ENCODE results near the gene SLC45A2.
A peak's percentile ranks its signal among the peaks of the same experiment; 100 is the strongest.

Gene SLC45A2

DNA sequence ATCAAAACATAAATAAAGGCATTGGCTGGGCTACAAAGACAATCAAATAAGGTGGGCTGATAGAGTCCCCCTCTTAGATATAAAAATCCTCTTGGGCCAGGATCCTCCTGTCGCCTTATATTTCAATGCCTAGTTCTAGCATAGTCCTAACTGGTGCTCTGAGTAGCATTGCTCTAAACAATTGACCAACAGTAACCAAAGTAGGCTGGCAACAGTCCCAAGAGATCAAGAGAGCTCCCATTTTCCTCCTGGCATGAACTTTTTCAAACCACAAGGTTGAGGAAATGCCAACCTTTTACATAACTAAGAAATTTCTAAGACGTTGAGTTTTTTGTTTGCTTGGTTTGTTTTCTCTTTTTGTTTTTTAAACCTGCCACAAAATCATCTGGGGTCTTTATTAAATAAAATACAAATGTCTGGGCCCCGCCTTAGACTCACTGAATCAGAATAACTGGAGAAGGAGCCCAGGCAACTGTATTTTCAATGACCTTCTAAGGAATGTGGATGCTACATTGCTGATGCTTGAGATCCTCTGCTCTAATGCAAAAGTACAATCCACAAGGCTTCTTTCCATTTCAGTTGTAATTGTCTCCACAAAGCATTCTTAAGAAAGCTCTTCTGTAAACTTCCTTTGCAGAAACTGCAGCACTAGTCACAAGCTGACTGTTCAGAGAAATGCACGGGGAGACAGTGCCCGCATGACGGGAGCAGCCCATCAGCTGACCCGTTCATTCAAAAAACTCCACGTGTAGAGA lies 2.9 kb downstream of the SLC45A2 start:
- FAIRE-seq (no peak), DNase-seq (ENCODE audit: insufficient read length) (no peak)
- TF ChIP-seq POLR2A (IDR thresholded peaks at IDR 0.05; ENCODE audit: low read depth, low read length): no peak
- no peak for TF ChIP-seq POLR2AphosphoS5 (IDR thresholded peaks at IDR 0.05; ENCODE audit: low read depth, low read length)
- TF ChIP-seq TAF1 (IDR thresholded peaks at IDR 0.05; ENCODE audit: borderline replicate concordance, low read depth, low read length): no peak

GRCh38 chr5:33980030-33980429 lies 4.5 kb downstream of the SLC45A2 start:
- no peak for TF ChIP-seq TAF1 (IDR thresholded peaks at IDR 0.05; ENCODE audit: borderline replicate concordance, low read depth, low read length)
- TF ChIP-seq POLR2AphosphoS5 (IDR thresholded peaks at IDR 0.05; ENCODE audit: low read depth, low read length): no peak
- no peak for TF ChIP-seq POLR2A (IDR thresholded peaks at IDR 0.05; ENCODE audit: low read depth, low read length)
- no peak for DNase-seq (ENCODE audit: insufficient read length)
- FAIRE-seq: no peak

DNA sequence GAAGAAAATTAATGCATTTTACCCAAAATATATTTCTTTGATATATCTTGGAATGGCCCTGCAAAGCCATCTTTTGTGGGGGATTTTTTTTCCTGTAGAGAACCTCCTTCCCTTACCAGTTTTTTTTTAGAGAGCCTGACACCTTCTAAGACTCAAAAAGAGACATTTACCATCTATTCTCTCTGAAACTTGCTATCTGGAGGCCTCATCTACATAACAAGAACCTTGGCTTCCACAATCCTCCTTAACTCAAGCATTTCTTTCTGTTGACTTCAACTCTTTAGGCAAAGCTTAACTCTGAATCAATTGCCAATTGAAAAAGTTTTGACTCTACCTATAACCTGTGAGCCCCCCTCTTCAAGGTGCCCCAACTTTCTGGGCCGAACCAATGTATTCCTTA lies 6.2 kb downstream of the SLC45A2 start:
- FAIRE-seq: no peak
- DNase-seq (ENCODE audit: insufficient read length): no peak
- TF ChIP-seq TAF1 (IDR thresholded peaks at IDR 0.05; ENCODE audit: borderline replicate concordance, low read depth, low read length) (no peak), POLR2A (IDR thresholded peaks at IDR 0.05; ENCODE audit: low read depth, low read length) (no peak), POLR2AphosphoS5 (IDR thresholded peaks at IDR 0.05; ENCODE audit: low read depth, low read length) (no peak)

DNA sequence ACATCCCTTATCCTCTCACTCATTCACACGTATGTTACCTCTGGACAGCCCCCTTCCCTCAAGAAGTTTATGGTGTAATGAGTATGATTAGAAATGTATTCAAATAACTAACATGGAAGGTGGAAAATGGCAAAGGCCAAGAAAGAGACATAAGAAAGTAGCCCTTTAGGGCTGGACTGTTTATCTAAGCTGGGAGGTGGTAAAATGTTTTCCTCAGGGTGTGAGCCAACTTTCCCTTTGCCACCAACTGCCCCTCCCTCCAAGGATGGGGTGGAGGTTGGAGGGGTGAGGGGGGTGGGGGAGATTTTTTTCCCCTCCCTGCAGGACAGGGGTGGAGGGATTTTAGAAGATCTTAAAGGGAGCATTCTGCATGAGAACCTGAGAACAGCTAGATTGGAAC lies 8.2 kb downstream of the SLC45A2 start:
- FAIRE-seq (no peak), DNase-seq (ENCODE audit: insufficient read length) (no peak)
- TF ChIP-seq POLR2AphosphoS5 (IDR thresholded peaks at IDR 0.05; ENCODE audit: low read depth, low read length) (no peak), TAF1 (IDR thresholded peaks at IDR 0.05; ENCODE audit: borderline replicate concordance, low read depth, low read length) (no peak), POLR2A (IDR thresholded peaks at IDR 0.05; ENCODE audit: low read depth, low read length) (no peak)

GRCh38 chr5:33975852-33976251 lies 8.6 kb downstream of the SLC45A2 start:
- FAIRE-seq (no peak), DNase-seq (ENCODE audit: insufficient read length) (no peak)
- TF ChIP-seq POLR2AphosphoS5 (IDR thresholded peaks at IDR 0.05; ENCODE audit: low read depth, low read length): no peak
- no peak for TF ChIP-seq POLR2A (IDR thresholded peaks at IDR 0.05; ENCODE audit: low read depth, low read length)
- no peak for TF ChIP-seq TAF1 (IDR thresholded peaks at IDR 0.05; ENCODE audit: borderline replicate concordance, low read depth, low read length)

GRCh38 chr5:33973271-33973670 lies 11.2 kb downstream of the SLC45A2 start:
- TF ChIP-seq POLR2AphosphoS5 (IDR thresholded peaks at IDR 0.05; ENCODE audit: low read depth, low read length) (no peak), TAF1 (IDR thresholded peaks at IDR 0.05; ENCODE audit: borderline replicate concordance, low read depth, low read length) (no peak), POLR2A (IDR thresholded peaks at IDR 0.05; ENCODE audit: low read depth, low read length) (no peak)
- DNase-seq (ENCODE audit: insufficient read length) (no peak), FAIRE-seq (no peak)

DNA sequence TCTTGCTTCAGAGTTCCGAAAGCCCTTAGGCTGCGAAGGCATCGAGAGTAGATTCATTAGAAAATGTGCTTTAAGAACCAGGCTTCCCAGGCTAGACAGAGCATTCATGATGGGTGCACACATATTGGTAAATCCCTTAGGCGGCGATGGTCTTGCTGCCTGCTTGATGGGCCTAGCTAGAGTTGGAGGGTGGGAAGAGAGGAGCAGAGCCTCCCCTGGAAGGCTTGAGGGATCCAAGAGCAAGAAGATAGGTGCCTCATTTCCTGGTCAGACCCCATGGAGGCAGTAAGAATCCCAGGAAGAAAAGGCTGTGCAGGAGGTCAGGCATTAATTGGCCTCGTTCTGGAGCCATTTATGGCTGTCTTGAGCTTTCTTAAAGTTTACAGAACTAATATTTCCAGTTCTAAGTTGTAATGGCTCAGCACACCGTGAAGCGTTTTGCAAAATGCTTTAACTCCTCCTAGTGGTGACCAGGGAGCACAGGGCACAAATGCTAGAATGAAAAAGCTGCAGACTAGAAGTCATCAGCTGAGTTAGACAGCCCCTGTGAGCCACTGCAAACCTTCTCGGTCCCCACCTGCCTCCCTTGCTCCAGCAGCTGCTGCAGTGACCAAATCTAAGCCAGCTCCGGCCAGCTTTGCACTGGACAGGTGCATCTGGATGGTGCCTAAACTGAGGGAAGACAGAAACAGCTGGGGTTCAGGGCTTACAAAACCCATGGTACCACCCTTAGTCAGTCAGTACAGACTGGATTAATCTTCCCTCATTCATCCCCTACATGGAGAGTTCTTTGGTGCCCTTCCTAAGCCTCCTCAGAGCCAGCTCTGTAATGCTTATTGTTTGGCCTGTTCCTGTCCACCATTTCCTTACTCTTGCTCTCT lies 14.7 kb downstream of the SLC45A2 start:
- peak; percentile 24 for DNase-seq (ENCODE audit: insufficient read length)
- no peak for FAIRE-seq
- TF ChIP-seq TAF1 (IDR thresholded peaks at IDR 0.05; ENCODE audit: borderline replicate concordance, low read depth, low read length) (no peak), POLR2AphosphoS5 (IDR thresholded peaks at IDR 0.05; ENCODE audit: low read depth, low read length) (no peak), POLR2A (IDR thresholded peaks at IDR 0.05; ENCODE audit: low read depth, low read length) (no peak)

GRCh38 chr5:33968211-33969005 lies 16.1 kb downstream of the SLC45A2 start:
- no peak for TF ChIP-seq POLR2AphosphoS5 (IDR thresholded peaks at IDR 0.05; ENCODE audit: low read depth, low read length)
- no peak for TF ChIP-seq POLR2A (IDR thresholded peaks at IDR 0.05; ENCODE audit: low read depth, low read length)
- DNase-seq (ENCODE audit: insufficient read length): no peak
- no peak for FAIRE-seq

GRCh38 chr5:33966805-33967204 lies 17.7 kb downstream of the SLC45A2 start:
- FAIRE-seq: no peak
- no peak for DNase-seq (ENCODE audit: insufficient read length)
- TF ChIP-seq POLR2A (IDR thresholded peaks at IDR 0.05; ENCODE audit: low read depth, low read length) (no peak), POLR2AphosphoS5 (IDR thresholded peaks at IDR 0.05; ENCODE audit: low read depth, low read length) (no peak), TAF1 (IDR thresholded peaks at IDR 0.05; ENCODE audit: borderline replicate concordance, low read depth, low read length) (no peak)

- FAIRE-seq: no peak
- TF ChIP-seq POLR2A (IDR thresholded peaks at IDR 0.05; ENCODE audit: low read depth, low read length): no peak
- no peak for TF ChIP-seq TAF1 (IDR thresholded peaks at IDR 0.05; ENCODE audit: borderline replicate concordance, low read depth, low read length)
- no peak for TF ChIP-seq POLR2AphosphoS5 (IDR thresholded peaks at IDR 0.05; ENCODE audit: low read depth, low read length)
- no peak for DNase-seq (ENCODE audit: insufficient read length)
Observed at GRCh38 chr5:33964132-33964700, 20.3 kb downstream of the SLC45A2 start.

GRCh38 chr5:33958176-33958575 lies 26.3 kb downstream of the SLC45A2 start:
- FAIRE-seq: no peak
- TF ChIP-seq POLR2A (IDR thresholded peaks at IDR 0.05; ENCODE audit: low read depth, low read length) (no peak), TAF1 (IDR thresholded peaks at IDR 0.05; ENCODE audit: borderline replicate concordance, low read depth, low read length) (no peak), POLR2AphosphoS5 (IDR thresholded peaks at IDR 0.05; ENCODE audit: low read depth, low read length) (no peak)
- DNase-seq (ENCODE audit: insufficient read length): no peak

Measured in GM12892 (cell line).